K562 (cell line): ENCODE results near the gene POMT1. TPM values are rescaled to one million over a fixed set of nuclear protein-coding genes. Genes with fewer than 3 reads are reported as not detected.

ENCODE experiments used
- CTCF ChIP-seq, 3 experiments: IDR thresholded peaks in 2 of 3; conservative IDR thresholded peaks in 1 of 3; 2 replicates each; pipeline ENCODE4 v1.5.1; 2011 to 2012; ENCODE audit warnings: low read length in 3 of 3, mild to moderate bottlenecking in 3 of 3, control low read depth in 2 of 3, improper control_type of control experiment in 1 of 3, inconsistent platforms in 1 of 3, low read depth in 1 of 3, mixed read lengths in 1 of 3, moderate library complexity in 1 of 3; ENCODE audit not compliant: insufficient read depth in 2 of 3
- ERF ChIP-seq: fragments of 450-650 bp; formaldehyde crosslinking; IDR thresholded peaks from 2 replicates; pipeline ENCODE4 v1.4.0; 2020; ENCODE audit warnings: mild to moderate bottlenecking, mixed read lengths
- FOS ChIP-seq: IDR thresholded peaks from 3 replicates; pipeline ENCODE4 v1.6.1; 2011; ENCODE audit not compliant: insufficient read length; ENCODE audit errors: extremely low read depth
- FOXK1 ChIP-seq: sonication (generic); formaldehyde crosslinking; IDR thresholded peaks from 2 replicates; pipeline ENCODE4 v1.8.0; 2022; ENCODE audit warnings: missing genetic modification reagents, mild to moderate bottlenecking, borderline replicate concordance
- HMGN3 ChIP-seq: IDR thresholded peaks from 2 replicates; pipeline ENCODE4 v1.6.1; 2011; ENCODE audit warnings: borderline replicate concordance, low read depth, mild to moderate bottlenecking, mixed read lengths, low read length; ENCODE audit not compliant: insufficient read length; ENCODE audit errors: extremely low read depth
- KDM4B ChIP-seq, 2 experiments: fragments of 450-650 bp in 1 of 2; sonication (generic) in 1 of 2; IDR thresholded peaks; 2 replicates each; pipeline ENCODE4 v1.6.1; 2016 to 2017; ENCODE audit warnings: borderline replicate concordance in 2 of 2, antibody characterized with exemption in 1 of 2, low read depth in 1 of 2, mild to moderate bottlenecking in 1 of 2
- POLR2B ChIP-seq: fragments of 450-650 bp; IDR thresholded peaks from 2 replicates; pipeline ENCODE4 v1.6.1; 2018; ENCODE audit warnings: low read depth; ENCODE audit not compliant: partially characterized antibody
- PTRF ChIP-seq: fragments of 450-650 bp; IDR thresholded peaks from 2 replicates; pipeline ENCODE4 v1.6.1; 2016; ENCODE audit warnings: mild to moderate bottlenecking, missing genetic modification characterization, missing compliant biosample characterization
- RB1 ChIP-seq: fragments of 450-650 bp; IDR thresholded peaks from 2 replicates; pipeline ENCODE4 v1.6.1; 2017; ENCODE audit warnings: low read depth, mild to moderate bottlenecking
- RUNX1 ChIP-seq: sonication (generic); IDR thresholded peaks from 2 replicates; pipeline ENCODE4 v1.6.1; 2016; ENCODE audit warnings: antibody characterized with exemption, low read depth
- SRSF7 ChIP-seq: fragments of 200-400 bp; formaldehyde crosslinking; optimal IDR thresholded peaks from 2 replicates; pipeline ENCODE3; 2017; ENCODE audit warnings: mild to moderate bottlenecking, low read depth, low read length
- TGIF2 ChIP-seq: sonication (generic); formaldehyde crosslinking; IDR thresholded peaks from 2 replicates; pipeline ENCODE4 v1.8.1; 2022; ENCODE audit warnings: mild to moderate bottlenecking, missing genetic modification reagents, moderate library complexity
- XRCC5 ChIP-seq: fragments of 200-400 bp; formaldehyde crosslinking; IDR thresholded peaks from 2 replicates; pipeline ENCODE4 v1.6.1; 2017; ENCODE audit warnings: low read depth, mild to moderate bottlenecking, low read length
- ZNF79 ChIP-seq: fragments of 250-450 bp; sonication (Bioruptor Pico); IDR thresholded peaks from 2 replicates; pipeline ENCODE4 v1.4.0; 2020; ENCODE audit warnings: low read depth, mild to moderate bottlenecking, moderate library complexity
- ZSCAN29 ChIP-seq: fragments of 450-650 bp; IDR thresholded peaks from 2 replicates; pipeline ENCODE4 v1.6.1; 2017
- polyA plus RNA-seq, 8 experiments: library from polyadenylated mRNA; depleted of rRNA in 4 of 8; stranded (reverse) in 5 of 8; unstranded in 3 of 8; fragments of >200 nt; fragmentation: Nextera tagmentation in 2 of 8; fragmentation: Illumina TruSeq in 1 of 8; extraction: Ambion mirVana in 2 of 8; extraction: Trizol in 1 of 8; gene quantifications; 2 replicates each; pipeline versions ENCODE4 v1.2.1 to v1.2.3, GENCODE V29; 2011 to 2014; ENCODE audit warnings: inconsistent platforms in 1 of 8, missing spikeins in 1 of 8
- total RNA-seq, 7 experiments: library from RNA; depleted of rRNA in 6 of 7; stranded (reverse); fragments of >200 nt in 6 of 7; fragmentation: Illumina TruSeq in 2 of 7; extraction: Trizol in 2 of 7; gene quantifications; 2 replicates each; pipeline versions ENCODE4 v1.2.1 to v1.2.3, GENCODE V29; 2011 to 2021; ENCODE audit warnings: low replicate concordance in 1 of 7
- TF ChIP-seq, protein P1 (sequence below): fragments of 250-450 bp; sonication (Bioruptor Pico); IDR thresholded peaks from 2 replicates; pipeline ENCODE4 v1.9.0; 2021; ENCODE audit warnings: mild to moderate bottlenecking, inconsistent platforms
- TF ChIP-seq, protein P2 (sequence below), 2 experiments: IDR thresholded peaks; 2 replicates each; pipeline ENCODE4 v1.6.1; 2011; ENCODE audit warnings: borderline replicate concordance in 1 of 2, control low read depth in 1 of 2, low read depth in 1 of 2, low read length in 1 of 2, mild to moderate bottlenecking in 1 of 2, mixed read lengths in 1 of 2, moderate library complexity in 1 of 2; ENCODE audit not compliant: insufficient read depth in 1 of 2, insufficient read length in 1 of 2, poor library complexity in 1 of 2, severe bottlenecking in 1 of 2; ENCODE audit errors: extremely low read depth in 1 of 2
- TF ChIP-seq, protein P3 (sequence below): fragments of 250-450 bp; sonication (Bioruptor Pico); IDR thresholded peaks from 2 replicates; pipeline ENCODE4 v1.8.0; 2022; ENCODE audit warnings: inconsistent platforms

POMT1 gene
- total and polyA plus RNA-seq, 9 of the 15 experiments (the other 6 are each of a cell fraction or from before 2014, with no cell fraction given), result 1.8 to 23.5 (median 14.6) TPM

DNA sequence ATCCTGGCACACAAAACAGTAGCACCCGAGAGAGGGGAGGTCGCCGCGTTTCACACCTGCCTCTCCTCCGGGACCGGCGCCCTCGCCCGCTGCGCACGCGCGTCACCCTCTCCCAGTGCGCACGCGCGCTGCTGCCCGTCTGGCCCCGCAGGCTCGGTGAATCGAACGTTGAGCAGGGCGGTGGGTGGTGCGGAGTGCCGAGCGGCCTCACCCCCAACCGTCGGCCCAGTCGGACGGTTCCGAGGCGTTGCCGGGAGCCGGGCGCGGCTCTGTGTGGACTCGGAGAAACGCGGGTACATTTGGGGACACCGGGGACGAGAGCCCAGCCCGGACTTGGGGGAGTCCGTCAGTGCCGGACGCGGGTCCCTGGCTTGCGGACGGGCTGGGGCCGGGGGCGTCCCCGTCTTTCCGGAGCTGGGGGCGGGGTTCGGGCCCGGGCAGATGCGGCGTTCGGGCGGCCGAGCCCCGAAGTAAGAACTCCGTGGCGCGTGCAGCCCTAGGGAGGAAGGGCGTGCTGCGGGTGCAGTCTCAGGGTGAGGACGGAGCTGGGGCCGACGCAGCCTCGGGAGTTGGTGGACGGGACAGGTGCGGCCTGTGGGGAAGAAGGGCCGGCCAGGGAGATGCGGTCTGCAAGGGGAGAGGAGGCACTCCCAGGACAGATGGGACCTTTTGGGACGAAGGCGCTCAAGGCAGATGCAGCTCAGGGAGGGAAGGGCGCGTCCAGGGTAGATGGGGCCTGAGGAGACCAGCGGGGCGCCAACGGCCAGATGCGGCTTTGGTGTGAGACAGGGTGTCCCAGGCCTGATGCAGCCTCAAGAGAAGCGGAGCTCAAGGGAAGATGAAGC, at the start of gene POMT1 (continued):
- TF ChIP-seq, protein P1, sequence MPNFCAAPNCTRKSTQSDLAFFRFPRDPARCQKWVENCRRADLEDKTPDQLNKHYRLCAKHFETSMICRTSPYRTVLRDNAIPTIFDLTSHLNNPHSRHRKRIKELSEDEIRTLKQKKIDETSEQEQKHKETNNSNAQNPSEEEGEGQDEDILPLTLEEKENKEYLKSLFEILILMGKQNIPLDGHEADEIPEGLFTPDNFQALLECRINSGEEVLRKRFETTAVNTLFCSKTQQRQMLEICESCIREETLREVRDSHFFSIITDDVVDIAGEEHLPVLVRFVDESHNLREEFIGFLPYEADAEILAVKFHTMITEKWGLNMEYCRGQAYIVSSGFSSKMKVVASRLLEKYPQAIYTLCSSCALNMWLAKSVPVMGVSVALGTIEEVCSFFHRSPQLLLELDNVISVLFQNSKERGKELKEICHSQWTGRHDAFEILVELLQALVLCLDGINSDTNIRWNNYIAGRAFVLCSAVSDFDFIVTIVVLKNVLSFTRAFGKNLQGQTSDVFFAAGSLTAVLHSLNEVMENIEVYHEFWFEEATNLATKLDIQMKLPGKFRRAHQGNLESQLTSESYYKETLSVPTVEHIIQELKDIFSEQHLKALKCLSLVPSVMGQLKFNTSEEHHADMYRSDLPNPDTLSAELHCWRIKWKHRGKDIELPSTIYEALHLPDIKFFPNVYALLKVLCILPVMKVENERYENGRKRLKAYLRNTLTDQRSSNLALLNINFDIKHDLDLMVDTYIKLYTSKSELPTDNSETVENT (CRISPR knock-in tag), result peak; percentile 65; the same call in 1 of the 2 replicates
- TF ChIP-seq KDM4B (IDR thresholded peaks at IDR 0.05; ENCODE audit: borderline replicate concordance in 2 of 2, low read depth in 1 of 2) (peak in 1 of 2 experiments; percentile 50; a peak in 1 of 4 replicates), SRSF7 (peak; percentile 17), ERF (CRISPR knock-in tag) (no peak), RUNX1 (no peak), FOXK1 (CRISPR knock-in tag) (peak; percentile 3; the same call in 1 of the 2 replicates), RB1 (peak; percentile 88), ZSCAN29 (no peak), CTCF (IDR thresholded peaks at IDR 0.05 in 2 of 3, conservative IDR thresholded peaks at IDR 0.05 in 1 of 3; ENCODE audit: insufficient read depth in 2 of 3, low read depth in 1 of 3, low read length in 3 of 3) (0 out of 6 replicates have a peak, but pooled peaks of 1 of the 3 experiments have one; percentile 0), FOS (no peak), TGIF2 (CRISPR knock-in tag) (peak; percentile 54; the same call in 1 of the 2 replicates), POLR2B (peak; percentile 75), HMGN3 (peak; percentile 28), XRCC5 (peak; percentile 93), ZNF79 (no peak), PTRF (tag) (no peak)
- TF ChIP-seq, protein P2, sequence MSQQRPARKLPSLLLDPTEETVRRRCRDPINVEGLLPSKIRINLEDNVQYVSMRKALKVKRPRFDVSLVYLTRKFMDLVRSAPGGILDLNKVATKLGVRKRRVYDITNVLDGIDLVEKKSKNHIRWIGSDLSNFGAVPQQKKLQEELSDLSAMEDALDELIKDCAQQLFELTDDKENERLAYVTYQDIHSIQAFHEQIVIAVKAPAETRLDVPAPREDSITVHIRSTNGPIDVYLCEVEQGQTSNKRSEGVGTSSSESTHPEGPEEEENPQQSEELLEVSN (IDR thresholded peaks at IDR 0.05; ENCODE audit: borderline replicate concordance in 1 of 2, extremely low read depth in 1 of 2, insufficient read depth in 1 of 2, insufficient read length in 1 of 2, low read depth in 1 of 2, low read length in 1 of 2, poor library complexity in 1 of 2, severe bottlenecking in 1 of 2), result peak; percentile 90 to 91
- TF ChIP-seq, protein P3, sequence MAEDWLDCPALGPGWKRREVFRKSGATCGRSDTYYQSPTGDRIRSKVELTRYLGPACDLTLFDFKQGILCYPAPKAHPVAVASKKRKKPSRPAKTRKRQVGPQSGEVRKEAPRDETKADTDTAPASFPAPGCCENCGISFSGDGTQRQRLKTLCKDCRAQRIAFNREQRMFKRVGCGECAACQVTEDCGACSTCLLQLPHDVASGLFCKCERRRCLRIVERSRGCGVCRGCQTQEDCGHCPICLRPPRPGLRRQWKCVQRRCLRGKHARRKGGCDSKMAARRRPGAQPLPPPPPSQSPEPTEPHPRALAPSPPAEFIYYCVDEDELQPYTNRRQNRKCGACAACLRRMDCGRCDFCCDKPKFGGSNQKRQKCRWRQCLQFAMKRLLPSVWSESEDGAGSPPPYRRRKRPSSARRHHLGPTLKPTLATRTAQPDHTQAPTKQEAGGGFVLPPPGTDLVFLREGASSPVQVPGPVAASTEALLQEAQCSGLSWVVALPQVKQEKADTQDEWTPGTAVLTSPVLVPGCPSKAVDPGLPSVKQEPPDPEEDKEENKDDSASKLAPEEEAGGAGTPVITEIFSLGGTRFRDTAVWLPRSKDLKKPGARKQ (CRISPR knock-in tag), result no peak
